HEK293T (cell line): ENCODE data around the gene AUNIP.

Experiments used
- FOXA1 ChIP-seq: fragments of 450-650 bp; IDR thresholded peaks from 2 replicates; pipeline ENCODE4 v1.6.1; 2016; ENCODE audit warnings: mild to moderate bottlenecking
- HDGF ChIP-seq: fragments of 450-650 bp; IDR thresholded peaks from 2 replicates; pipeline ENCODE4 v1.6.1; 2017; ENCODE audit warnings: antibody characterized with exemption, borderline replicate concordance
- NFRKB ChIP-seq: fragments of 450-650 bp; IDR thresholded peaks from 2 replicates; pipeline ENCODE4 v1.6.1; 2016; ENCODE audit warnings: mild to moderate bottlenecking, moderate library complexity

DNA sequence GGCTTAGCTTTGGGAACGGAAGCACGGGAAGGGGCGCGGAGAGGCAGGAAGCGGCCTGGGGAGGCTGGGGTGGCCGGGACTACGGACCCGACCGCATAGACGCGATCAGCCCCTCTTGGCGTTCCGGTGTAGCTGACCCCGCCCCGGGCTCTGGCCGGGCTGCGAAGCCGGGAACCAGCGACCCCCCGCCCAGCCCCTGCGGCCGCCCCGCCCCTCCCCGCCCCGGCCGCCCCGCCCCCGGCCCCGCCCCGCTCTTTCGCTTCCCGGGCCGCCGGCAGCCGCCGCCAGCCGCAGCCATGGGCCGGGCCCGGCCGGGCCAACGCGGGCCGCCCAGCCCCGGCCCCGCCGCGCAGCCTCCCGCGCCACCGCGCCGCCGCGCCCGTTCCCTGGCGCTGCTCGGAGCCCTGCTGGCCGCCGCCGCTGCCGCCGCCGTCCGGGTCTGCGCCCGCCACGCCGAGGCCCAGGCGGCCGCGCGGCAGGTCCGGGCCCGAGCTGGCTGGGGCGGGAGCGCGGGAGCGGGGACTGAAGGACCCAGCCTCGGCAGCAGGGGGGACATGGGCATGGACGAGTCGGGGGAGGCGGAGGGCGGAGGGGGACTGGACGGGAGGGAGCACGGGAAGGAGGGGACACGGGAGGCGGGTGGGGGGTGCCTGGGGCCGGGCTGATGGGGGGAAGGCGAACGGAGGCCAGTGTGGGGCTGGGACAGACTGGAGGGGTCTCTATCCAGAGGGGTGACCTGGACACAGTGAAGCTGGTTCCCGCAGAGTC lies 59.1 kb downstream of the AUNIP start, which contains the start of gene SELENON:
- TF ChIP-seq HDGF = no peak
- TF ChIP-seq FOXA1 = no peak
- no peak for TF ChIP-seq NFRKB
